Measurements from ENCODE around the gene PPP2R3C.
"Not testable (repeated sequence)": the region's sequence is repeated elsewhere in the genome, so short reads cannot be mapped to it uniquely, and the experiment has no call there.

PPP2R3C gene

GRCh38 chr14:35123388-35123703 is 1.6 kb upstream of the PPP2R3C start:
- no peak for DNase-seq

GRCh38 chr14:35122696-35123387 is 1.1 kb upstream of the PPP2R3C start:
- DNase-seq: no peak

GRCh38 chr14:35121026-35121886 is 534 bp downstream of the PPP2R3C start:
- DNase-seq: no peak

GRCh38 chr14:35117112-35117511 is 4.7 kb downstream of the PPP2R3C start:
- DNase-seq: no peak

- no peak for DNase-seq
Measured at GRCh38 chr14:35116242-35116641, 5.5 kb downstream of the PPP2R3C start.

- no peak for DNase-seq
Measured at GRCh38 chr14:35114036-35114435, 7.8 kb downstream of the PPP2R3C start.

- DNase-seq: no peak
Measured at GRCh38 chr14:35113308-35113950, 8.4 kb downstream of the PPP2R3C start.

- no peak for DNase-seq
Measured at GRCh38 chr14:35112641-35113040, 9.1 kb downstream of the PPP2R3C start.

- DNase-seq: no peak
Measured at GRCh38 chr14:35107866-35108265, 13.9 kb downstream of the PPP2R3C start.

GRCh38 chr14:35094645-35095044 is 27.1 kb downstream of the PPP2R3C start:
- DNase-seq: not testable (repeated sequence)

- DNase-seq: no peak
Measured at GRCh38 chr14:35088514-35088913, 33.3 kb downstream of the PPP2R3C start.

GRCh38 chr14:35085441-35085840 is 36.3 kb downstream of the PPP2R3C start:
- no peak for DNase-seq

- DNase-seq: no peak
Measured at GRCh38 chr14:35083530-35084150, 38.1 kb downstream of the PPP2R3C start.

GRCh38 chr14:35079742-35080141 is 42.0 kb downstream of the PPP2R3C start:
- no peak for DNase-seq

- no peak for DNase-seq
Measured at GRCh38 chr14:35078082-35078481, 43.7 kb downstream of the PPP2R3C start.

GRCh38 chr14:35073486-35073885 is 48.3 kb downstream of the PPP2R3C start:
- DNase-seq: no peak

- no peak for DNase-seq
Measured at GRCh38 chr14:35072226-35072625, 49.6 kb downstream of the PPP2R3C start.

- DNase-seq: no peak
Measured at GRCh38 chr14:35068238-35069012, 53.4 kb downstream of the PPP2R3C start.

- DNase-seq: not testable (repeated sequence)
Measured at GRCh38 chr14:35065731-35066130, 56.1 kb downstream of the PPP2R3C start.

- not testable (repeated sequence) for DNase-seq
Measured at GRCh38 chr14:35061113-35061791, 60.5 kb downstream of the PPP2R3C start.

- no peak for DNase-seq
Measured at GRCh38 chr14:35052637-35053036, 69.2 kb downstream of the PPP2R3C start.

GRCh38 chr14:35051796-35052195 is 70.0 kb downstream of the PPP2R3C start:
- no peak for DNase-seq

Data from NCI-H1105 (cell line).